ENCODE results near the gene NKX6-2.

GRCh38 chr10:132746386-132746785 lies 39.6 kb downstream of the NKX6-2 start:
- TF ChIP-seq, protein P1, sequence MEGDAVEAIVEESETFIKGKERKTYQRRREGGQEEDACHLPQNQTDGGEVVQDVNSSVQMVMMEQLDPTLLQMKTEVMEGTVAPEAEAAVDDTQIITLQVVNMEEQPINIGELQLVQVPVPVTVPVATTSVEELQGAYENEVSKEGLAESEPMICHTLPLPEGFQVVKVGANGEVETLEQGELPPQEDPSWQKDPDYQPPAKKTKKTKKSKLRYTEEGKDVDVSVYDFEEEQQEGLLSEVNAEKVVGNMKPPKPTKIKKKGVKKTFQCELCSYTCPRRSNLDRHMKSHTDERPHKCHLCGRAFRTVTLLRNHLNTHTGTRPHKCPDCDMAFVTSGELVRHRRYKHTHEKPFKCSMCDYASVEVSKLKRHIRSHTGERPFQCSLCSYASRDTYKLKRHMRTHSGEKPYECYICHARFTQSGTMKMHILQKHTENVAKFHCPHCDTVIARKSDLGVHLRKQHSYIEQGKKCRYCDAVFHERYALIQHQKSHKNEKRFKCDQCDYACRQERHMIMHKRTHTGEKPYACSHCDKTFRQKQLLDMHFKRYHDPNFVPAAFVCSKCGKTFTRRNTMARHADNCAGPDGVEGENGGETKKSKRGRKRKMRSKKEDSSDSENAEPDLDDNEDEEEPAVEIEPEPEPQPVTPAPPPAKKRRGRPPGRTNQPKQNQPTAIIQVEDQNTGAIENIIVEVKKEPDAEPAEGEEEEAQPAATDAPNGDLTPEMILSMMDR (IDR thresholded peaks at IDR 0.05) = no peak
- TF ChIP-seq EP300 (IDR thresholded peaks at IDR 0.05) (no peak), POLR2A (IDR thresholded peaks at IDR 0.05) (no peak)

All from gastroesophageal sphincter (tissue), 3 donors.